GM12891 (cell line): ENCODE results near the gene ZNF497.

Source experiments
- PAX5 ChIP-seq: IDR thresholded peaks from 2 replicates; pipeline ENCODE4 v1.6.1; 2011; ENCODE audit warnings: low read length, moderate library complexity, mild to moderate bottlenecking; ENCODE audit not compliant: insufficient read depth, severe bottlenecking
- POLR2A ChIP-seq: IDR thresholded peaks from 2 replicates; pipeline ENCODE4 v1.6.1; 2011; ENCODE audit warnings: low read depth, low read length, control low read depth
- POLR2AphosphoS5 ChIP-seq: IDR thresholded peaks from 2 replicates; pipeline ENCODE4 v1.6.1; 2011; ENCODE audit warnings: low read depth, low read length, control low read depth
- POU2F2 ChIP-seq: IDR thresholded peaks from 2 replicates; pipeline ENCODE4 v1.6.1; 2011; ENCODE audit warnings: low read depth, mild to moderate bottlenecking, control low read depth, low read length, moderate library complexity
- SPI1 ChIP-seq: IDR thresholded peaks from 2 replicates; pipeline ENCODE4 v1.6.1; 2011; ENCODE audit warnings: low read depth, low read length, control low read depth
- TAF1 ChIP-seq: IDR thresholded peaks from 2 replicates; pipeline ENCODE4 v1.6.1; 2011; ENCODE audit warnings: low read depth, low read length, control low read depth

- TF ChIP-seq TAF1: peak; percentile 96
- peak; percentile 94 for TF ChIP-seq POLR2A
- TF ChIP-seq POLR2AphosphoS5: peak; percentile 95
- TF ChIP-seq PAX5: no peak
- TF ChIP-seq SPI1: no peak; the same call in 1 of the 2 replicates
- no peak; the same call in 1 of the 2 replicates for TF ChIP-seq POU2F2
Measured at GRCh38 chr19:58400916-58401839, 38.6 kb upstream of the ZNF497 start.
